Hypothalamus (tissue), 51 donors: ENCODE data around the gene ZRANB3.
"Not testable (repeated sequence)": the region's sequence is repeated elsewhere in the genome, so short reads cannot be mapped to it uniquely, and the experiment has no call there.

ENCODE experiments used
- DNase-seq, 51 donors: peaks; one replicate each; lab custom pipeline; 2025; lab: John Stamatoyannopoulos, UW

Gene ZRANB3

DNA sequence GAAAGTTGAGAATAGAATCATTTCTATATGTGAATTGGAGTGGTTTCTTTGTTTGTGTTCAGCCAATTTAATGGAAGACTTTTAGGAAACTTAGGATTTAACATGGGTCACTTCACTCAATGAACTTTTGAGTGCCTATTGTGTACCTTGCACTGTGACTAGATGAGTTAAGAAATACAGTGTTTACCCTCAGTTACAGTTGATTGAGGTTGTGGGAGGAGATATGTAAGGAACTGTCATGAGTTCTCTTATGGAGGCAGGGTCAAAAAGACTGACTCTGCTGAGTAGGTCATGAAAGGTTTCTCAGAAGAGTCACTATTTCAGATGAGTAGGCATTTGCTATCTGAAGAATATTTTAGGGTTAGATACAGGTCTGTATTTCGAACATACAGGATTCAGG lies 380.3 kb downstream of the ZRANB3 start:
- DNase-seq, result no peak

DNA sequence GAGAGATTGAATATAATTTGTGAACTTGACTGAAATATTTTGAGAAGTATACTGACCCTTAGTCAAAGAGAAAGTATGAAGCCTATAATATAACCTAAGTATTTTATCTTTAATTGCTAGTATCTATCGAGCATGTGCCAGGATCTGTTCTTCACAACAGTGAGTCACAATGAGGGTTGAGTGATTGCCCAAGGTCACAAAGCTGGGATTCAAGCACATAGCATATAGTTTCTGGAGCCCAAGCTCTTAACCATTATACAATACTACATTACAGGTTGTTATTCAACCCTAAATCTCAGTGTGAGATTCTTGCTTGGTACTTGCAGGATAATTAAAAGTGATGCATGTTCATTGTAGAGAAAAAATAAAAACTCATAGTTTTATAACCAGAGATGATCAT lies 381.8 kb downstream of the ZRANB3 start:
- DNase-seq, result no peak

DNA sequence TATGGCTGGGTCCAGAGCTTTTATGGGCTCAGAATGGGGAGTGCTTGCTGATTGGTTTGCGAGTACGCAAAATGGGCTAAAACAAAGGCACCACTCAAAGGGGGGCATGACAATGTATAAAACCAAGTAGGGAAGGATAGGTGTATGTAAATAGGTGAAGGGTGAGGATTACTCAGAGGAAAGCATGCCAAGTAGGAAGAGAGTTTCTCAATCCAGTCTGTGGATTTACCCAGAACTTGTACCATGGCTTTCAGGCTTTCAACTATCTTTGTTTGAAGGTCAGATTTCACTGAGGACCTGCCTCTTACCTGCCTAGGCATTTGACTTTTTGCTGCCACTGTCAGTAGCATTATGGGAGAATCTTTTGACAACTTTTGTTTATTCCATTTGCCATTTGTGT lies 386.7 kb downstream of the ZRANB3 start:
- no peak for DNase-seq

DNA sequence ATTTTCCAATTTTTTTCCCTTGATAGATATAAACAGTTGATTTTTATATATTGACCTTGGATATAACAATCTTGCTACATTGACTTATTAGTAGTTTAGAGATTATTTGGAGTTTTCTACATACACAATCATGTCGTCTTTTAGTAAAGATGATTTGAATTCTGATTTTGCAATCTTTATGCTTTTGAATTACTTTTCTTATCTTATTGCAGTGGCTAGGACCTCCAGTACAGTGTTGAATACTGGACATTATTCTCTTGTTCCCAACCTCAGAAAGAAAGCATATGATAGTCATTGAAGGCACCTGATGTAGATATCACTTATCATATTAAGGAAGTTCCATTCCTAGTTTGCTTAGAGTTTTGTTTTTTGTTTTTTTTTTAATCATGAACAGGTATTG lies 388.7 kb downstream of the ZRANB3 start:
- DNase-seq, result no peak

DNA sequence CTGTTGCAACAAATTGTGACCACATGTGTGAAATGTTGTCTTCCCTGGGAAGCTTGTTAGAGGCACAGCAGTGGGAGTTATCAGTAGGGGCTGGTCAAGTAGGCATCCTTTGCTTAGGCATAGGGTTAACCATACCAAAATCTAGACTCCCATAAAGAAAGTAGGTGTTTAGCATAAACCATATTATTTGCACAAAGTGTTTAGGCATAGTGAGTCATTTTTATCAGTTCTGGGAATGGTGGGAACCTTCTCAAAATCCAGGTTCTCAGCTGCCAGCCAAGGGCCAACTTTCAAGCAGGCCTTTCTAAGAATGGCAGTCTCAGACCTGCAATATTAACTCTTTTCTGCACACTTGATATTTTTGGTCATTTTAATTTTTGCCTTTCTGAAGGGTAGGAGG lies 390.4 kb downstream of the ZRANB3 start:
- no peak for DNase-seq

DNA sequence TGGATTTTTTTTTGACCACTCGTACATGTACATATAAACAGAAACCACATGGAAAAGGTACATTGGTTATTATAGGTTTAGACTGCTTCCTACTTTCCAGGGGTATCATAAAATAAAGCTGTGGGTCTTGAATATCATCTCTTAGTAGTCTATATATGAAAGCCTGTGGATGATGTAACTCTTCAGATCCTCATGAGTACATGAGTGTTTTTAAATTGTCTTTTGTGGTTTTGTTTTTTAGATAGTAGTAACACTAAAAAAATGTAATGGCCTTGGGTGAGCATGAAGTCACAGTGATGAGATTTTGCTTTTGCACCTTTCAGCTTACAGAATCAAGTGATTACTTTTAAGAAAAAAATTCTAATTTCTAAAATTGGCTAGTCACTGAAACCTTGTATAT lies 398.7 kb downstream of the ZRANB3 start:
- no peak for DNase-seq

DNA sequence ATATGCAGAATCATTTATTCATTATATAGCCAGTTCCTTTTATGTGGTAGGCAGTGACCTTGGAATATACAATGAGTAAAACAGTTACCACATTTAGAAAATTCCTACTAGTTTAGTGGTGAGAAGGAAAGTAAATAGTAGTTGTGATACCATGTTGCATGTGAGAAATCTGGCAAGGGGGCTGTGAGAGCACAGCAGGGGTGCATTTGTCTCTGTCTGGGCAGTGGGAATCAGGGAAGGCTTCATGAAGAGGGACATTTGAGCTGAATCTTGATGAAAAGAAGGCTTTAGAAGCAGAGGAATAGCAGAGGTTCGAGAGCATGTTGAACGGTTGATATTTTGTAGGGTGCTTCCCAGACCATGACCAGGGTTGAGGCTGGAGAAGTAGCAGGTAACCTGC lies 400.3 kb downstream of the ZRANB3 start:
- DNase-seq, result no peak

DNA sequence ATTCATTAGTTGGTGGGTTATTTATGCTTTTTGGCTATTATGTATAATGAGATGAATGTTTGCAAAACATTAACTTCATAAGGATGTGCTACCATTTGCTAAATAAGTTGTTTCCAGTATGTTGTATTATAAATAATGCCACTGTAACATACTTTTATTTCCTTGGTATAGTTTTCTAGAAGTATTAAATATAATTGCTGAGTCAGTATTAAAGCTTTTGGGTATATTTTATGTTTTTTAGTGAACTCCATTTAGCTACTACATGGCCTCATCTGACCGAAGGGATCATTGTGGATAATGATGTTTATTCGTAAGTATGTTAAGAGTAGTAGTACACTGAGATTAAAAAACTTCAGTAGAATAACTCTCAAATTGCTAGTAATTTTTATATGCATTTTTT lies 405.1 kb downstream of the ZRANB3 start:
- no peak for DNase-seq

DNA sequence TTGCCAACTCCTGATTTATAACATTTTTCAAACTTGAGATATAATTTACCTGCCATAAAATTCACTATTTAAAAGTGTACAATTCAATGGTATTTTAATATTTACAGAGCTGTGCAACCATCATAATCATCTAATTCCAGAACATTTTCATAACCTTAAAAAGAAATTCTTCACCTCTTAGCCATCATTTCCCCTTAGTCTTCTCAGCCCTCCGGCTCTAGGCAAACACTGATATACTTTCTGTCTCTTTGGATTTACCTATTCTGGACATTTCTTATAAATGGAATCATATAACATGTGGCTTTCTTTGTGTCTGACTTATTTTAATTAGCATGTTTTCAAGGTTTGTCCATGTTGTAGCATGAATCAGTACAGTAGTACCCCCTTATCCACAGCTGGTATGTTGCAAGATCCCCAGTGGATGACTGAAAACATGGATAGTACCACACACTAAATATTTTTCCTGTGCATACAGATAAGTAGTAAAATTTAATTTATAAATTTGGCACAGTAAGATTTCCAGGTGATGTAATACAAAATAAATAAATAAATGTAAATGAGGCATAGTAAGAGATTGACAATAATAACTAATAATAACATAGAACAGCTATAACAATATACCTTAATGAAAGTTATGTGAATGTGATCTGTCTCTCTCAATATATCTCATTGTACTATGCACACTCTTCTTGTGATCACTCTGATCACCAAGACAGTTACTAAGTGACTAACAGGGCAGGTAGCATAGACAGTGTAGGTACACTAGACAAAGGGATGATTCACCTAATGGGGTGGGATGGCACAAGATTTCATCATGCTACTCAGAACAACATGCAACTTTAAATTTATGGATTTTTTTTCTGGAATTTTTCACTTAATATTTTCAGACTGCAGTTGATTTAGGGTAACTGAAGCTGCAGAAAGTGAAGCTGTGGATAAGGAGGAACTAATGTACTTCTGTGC lies 405.8 kb downstream of the ZRANB3 start:
- DNase-seq, result no peak

DNA sequence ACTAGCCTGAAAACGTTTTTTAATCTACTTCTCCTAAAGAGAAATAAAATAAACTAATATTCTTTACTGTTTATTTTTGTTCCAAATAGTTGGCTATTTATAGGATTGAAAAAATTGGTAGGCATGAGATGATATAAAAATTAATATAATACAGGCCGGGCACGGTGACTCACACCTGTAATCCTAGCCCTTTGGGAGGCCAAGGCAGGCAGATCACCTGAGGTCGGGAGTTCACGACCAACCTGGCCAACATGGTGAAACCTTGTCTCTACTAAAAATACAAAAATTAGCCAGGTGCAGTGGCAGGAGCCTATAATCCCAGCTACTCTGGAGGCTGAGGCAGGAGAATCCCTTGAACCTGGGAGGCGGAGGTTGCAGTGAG lies 409.4 kb downstream of the ZRANB3 start:
- not testable (repeated sequence) for DNase-seq

DNA sequence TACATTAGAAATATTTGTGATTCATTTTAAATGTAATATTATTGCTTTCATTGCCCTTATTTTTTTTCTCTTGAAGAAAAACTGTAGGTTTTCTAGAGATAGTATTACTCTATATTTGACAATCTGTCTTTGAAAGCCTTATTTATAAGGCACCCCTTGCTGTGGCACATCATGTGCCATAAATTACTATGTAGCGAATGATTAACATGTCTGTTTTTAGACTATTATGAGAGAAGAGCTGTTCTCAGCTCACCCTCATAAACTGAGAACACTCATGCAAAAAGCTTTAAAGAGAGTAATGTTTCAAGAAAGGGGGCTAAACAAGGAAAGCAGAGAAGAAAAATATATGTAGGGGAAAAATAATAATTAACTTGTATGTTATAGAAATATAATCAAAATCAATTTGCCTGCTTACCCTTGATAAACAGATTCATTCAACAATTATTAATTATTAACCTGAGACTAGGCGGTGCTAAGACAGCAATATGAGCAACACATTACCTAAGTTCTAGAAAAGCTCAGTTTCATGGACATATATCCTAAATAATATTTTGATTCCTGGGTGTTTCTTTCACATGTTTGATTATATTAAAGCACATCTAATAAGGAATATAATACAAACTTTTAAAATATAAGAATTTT lies 409.9 kb downstream of the ZRANB3 start:
- DNase-seq, result no peak

DNA sequence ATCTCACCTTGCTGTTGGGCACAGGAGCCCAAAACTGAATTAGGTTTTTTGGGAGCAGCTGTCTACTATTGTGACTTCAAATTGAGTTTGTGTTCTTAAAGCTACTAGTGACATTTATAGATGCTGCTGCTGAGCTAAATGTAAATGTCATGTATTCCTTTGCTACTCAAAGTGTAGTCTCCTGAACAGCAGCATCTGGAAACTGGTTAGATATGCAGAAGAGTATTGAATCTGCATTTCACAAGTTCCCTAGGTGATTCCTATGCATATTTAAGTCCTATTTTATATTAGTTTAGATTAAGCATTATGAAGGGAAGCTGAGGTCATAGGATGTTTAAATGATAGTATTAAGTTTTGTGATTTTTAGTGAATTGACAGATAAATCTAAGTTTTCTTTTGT lies 411.4 kb downstream of the ZRANB3 start:
- DNase-seq, result no peak

DNA sequence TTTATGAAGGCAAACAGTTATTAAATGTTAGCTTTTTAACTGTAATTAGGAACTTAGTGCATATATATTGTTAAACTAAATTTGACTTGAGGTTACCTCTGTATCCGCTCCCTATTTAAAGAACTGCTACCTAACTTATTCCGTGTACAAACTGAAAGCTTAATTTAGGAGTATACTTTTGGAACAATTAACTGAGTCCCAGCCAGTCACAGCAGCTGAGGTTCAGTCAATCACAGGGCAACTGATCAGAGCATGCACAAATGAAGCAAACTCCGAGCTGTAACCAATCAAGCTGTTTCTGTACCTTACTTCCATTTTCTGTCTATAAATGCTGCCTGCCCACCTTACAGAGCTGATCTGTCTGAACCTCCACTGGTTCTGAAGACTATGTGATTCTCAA lies 417.7 kb downstream of the ZRANB3 start:
- no peak for DNase-seq

DNA sequence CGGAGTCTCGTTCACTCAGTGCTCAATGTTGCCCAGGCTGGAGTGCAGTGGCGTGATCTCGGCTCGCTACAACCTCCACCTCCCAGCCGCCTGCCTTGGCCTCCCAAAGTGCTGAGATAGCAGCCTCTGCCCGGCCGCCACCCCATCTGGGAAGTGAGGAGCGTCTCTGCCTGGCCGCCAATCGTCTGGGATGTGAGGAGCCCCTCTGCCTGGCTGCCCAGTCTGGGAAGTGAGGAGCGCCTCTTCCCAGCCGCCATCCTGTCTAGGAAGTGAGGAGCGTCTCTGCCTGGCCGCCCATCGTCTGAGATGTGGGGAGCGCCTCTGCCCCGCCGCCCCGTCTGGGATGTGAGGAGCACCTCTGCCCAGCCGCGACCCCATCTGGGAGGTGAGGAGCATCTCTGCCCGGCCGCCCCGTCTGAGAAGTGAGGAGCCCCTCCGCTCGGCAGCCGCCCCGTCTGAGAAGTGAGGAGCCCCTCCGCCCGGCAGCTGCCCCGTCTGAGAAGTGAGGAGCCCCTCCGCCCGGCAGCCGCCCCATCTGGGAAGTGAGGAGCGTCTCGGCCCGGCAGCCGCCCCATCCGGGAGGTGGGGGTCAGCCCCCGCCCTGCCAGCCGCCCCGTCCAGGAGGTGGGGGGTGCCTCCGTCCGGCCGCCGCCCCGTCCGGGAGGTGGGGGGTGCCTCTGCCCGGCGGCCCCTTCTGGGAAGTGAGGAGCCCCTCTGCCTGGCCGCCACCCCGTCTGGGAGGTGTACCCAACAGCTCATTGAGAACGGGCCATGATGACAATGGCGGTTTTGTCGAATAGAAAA lies 425.3 kb downstream of the ZRANB3 start:
- not testable (repeated sequence) for DNase-seq

DNA sequence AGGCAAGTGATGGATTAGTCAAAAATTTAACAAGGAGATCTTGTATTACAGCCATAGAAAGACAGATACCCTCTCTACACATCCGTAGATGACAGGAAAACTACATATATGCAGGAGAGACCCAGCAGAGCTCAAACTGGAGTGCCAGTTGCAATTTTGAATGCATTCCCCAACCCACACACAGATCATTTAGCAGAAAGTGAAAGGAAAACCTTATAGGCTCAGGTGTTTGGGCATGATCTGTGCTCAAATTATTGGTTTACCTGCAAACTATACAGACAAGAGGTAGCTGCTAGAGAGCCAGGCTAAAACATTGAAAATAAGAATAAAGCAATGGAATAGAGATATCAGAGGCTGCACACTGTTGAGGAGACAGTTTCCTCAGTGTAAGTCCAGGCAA lies 427.2 kb downstream of the ZRANB3 start:
- no peak for DNase-seq

DNA sequence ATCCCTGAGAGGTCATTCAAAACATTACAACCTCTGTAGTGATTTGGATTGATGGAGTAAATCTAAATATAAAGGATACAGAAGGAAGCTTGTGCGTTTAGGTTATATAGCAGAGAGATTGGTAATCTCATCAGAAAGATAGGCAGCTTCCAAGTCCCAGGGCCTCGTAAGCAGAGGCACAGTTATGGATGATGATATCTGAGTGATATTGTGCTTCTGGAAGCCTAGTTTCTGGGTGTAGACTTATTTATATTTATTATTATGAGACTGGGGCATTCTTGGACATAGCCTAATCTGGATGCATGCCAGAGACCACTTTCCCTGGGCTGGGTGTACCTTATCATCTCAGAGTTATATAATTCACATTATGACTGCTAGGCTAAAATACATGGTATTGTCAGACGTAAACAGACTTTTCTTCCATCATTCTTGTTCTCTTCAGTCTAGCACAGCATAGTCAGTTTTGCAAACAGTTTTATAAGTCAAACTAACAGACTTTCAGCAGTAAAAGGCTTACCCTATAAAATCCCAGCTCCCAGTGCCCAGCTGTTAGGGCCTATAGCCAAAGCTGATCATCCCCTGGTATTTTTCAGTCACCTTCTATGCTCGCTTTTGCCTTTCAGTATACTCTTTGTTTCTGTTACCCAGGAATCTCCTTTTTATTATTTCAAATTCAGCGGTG lies 431.1 kb downstream of the ZRANB3 start:
- DNase-seq, result no peak

DNA sequence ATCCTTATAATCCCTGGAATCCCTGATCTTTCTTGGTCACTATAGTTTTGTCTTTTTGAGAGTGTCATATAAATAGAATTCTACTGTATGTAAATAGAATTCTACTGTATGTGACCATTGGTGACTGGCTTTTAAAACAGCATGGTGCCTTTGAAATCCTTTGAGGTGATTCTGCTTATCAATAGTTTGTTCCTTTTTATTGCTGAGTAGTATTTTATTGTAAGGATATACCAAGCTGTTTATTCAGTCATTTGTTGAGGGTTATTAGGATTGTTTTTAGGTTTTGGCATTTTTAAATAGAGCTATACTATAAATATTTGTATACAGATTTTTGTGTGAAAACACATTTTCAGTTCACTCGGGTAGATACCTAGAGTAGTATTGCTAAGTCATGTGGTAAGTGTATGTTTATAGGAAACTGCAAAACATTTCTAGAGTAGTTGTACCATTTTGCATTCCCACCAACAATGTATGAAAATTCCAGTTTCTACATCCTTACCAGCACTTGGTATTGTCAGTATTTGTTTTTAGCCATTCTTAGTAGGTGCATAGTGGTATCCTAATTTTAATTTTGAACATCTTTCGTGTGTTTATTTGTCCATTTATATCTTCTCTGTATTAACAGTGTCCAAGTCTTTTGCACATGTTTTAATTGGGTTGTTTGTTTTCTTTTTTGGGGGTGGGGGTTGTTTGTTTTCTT lies 433.3 kb downstream of the ZRANB3 start:
- no peak for DNase-seq

DNA sequence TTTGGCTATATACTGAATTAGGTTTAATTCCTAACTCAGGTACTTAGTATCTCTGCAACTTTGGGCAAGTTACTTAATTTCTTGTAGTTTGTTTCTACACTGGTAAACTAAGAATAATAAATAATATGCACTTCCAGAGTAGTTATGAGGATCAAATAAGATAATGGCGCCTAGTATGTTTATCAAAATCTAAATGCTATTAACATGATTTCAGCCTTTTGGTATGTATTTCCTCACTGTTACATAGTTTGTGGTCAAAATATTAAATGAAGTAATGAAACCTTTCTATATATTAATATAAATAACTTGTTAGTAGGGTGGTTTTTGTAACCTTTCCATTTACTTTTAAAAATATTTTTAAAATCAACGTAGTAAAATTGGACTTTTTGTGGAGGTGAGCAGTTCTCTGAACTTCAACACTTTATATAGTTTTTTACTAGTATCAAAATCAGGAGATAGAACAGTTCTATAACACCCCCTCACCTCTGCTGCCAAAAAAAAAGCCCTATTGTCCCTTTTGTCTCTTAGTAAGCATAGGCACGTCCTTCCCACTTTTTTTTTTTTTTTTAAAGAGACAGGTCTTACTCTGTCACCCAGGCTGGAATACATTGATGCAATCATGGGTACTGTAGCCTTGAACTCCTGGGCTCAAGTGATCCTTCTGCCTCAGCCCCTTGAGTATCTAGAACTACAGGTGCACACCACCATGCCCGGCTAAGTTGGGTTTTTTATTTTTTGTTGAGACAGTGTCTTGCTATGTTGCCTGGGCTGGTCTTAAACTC lies 434.2 kb downstream of the ZRANB3 start:
- DNase-seq, result no peak

DNA sequence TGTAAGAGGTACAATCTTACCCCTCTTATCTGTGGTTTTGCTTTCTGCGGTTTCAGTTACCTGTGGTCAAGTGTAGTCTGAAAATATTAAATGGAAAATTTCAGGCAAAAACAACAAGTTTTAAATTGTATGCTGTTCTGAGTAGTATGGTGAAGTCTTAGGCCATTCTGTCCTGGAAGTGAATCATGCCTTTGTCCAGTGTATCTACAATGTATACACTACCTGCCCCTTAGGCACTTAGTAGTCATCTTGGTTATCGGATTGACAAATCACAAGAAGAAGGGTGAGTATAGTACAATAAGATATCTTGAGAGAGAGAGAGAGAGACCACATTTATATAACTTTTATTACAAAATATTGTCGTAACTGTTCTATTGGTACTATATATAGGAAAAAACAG lies 435.4 kb downstream of the ZRANB3 start:
- no peak for DNase-seq
